GM18873 (cell line): ENCODE measurements around the gene SLC13A2.

Experiments
- ATAC-seq: cut with Tn5 transposase; IDR thresholded peaks from one replicate; pipeline ENCODE4 v1.9.1; 2021; ENCODE audit warnings: mild to moderate bottlenecking, moderate library complexity, moderate number of reproducible peaks; ENCODE audit not compliant: unreplicated experiment, low FRiP score

Gene SLC13A2

DNA sequence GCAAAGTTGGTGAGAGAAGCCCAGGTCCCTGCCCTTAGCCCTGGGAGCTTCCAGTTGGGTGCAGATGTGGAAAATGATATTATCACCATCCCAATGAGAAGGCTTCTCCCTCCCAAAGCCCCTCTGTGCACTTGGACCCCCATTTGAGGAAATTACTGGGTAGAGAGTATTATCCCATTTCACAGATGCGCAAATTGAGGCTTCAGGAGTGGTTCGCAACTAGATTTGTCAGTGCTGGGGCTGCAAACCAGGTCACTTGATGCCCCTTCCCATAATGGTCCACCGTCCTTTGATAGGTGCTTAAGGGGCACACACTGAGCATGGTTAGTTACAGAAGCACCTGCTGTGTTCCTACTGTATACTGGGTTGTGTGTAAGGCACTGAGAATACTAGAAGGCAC, 18.4 kb downstream of the SLC13A2 start:
- no peak for ATAC-seq

DNA sequence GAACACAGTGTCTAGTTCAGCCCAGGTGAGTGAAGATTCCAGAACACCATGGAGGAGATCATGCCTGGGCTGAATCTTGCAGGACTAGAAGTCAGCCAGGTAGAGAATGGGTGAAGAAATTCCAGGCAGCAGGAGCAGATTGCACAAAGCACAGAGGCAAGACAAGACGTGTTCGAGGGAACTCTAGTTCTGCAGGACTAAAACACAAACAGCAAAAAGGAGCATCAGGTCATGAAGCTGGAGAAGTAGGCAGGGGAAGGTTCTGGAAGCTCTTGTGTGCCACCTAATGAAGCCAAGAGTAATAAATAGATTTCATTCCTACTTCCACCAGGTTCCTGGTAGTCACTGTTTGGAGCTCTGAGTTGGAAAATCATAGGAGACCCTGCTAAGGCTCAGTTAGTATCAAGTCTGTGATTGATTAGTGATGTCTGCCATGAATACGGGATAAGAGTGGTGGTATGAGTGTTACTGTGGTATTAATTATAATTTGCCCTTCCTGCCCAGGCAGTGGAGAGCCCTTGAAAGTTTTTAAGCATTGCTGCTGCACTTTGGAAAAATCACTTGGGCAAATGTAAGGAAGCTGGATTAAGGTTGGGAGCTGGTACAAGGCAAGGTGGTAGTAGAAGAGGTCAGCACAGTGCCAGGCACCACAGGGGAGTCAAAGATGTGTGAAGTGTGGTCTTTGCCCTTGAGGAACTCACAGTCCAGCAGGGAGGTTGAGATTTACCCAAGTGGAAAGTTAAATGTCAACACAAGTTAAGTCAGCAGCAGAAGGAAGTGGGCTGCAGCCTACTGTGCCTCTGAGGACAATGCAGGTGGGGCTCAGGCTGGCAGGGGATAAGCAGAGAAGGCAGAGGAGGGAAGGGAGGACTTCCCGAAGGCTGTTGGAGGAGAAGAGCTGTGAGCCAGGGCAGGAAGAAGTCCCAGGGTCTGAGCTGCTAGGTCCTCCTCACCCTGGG, 19.2 kb downstream of the SLC13A2 start:
- ATAC-seq = no peak

GRCh38 chr17:28493460-28493859, 20.0 kb downstream of the SLC13A2 start:
- no peak for ATAC-seq

- peak; percentile 44 for ATAC-seq
Measured at GRCh38 chr17:28494445-28495188, 21.2 kb downstream of the SLC13A2 start.

GRCh38 chr17:28495635-28496034, 22.2 kb downstream of the SLC13A2 start:
- ATAC-seq = no peak

GRCh38 chr17:28497931-28498330, 24.5 kb downstream of the SLC13A2 start:
- no peak for ATAC-seq

DNA sequence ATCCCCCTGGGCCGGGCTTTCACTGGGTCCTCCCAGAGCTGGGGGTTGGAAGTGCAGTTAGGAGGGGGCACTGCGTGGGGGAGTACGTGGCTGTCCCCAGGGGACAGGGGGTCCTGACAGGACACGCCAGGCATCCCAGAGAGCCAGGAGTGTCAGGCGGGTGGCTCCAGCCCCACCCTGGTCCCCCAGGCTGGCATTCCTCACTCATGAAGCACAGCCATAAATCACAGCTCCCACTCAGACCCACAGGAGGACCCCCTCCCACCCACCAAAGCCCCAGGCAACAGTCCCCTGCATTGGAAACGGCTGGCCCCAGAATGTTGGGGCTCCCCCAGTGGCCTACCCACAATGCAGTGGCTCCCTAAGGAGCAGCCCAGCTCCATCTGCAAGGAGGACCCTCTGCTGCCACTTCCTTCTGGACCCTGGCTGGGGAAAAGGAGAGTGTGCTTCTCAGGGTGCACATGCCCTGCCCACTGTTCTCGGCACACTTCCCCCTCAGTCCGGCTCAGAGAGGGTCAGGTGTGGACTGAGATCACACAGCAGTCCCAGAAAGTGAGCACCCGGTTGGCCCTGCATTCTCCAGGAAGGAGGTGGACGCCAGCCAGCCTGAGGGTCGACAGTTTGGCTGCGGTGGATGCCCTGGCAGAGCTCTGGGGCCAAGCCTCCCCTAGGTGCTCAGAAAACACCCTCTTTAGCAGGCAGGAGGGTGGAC, 25.4 kb downstream of the SLC13A2 start:
- ATAC-seq = no peak

GRCh38 chr17:28499364-28499664, 25.9 kb downstream of the SLC13A2 start:
- no peak for ATAC-seq

GRCh38 chr17:28499684-28500357, 26.4 kb downstream of the SLC13A2 start:
- no peak for ATAC-seq

- no peak for ATAC-seq
Measured at GRCh38 chr17:28500712-28501379, 27.4 kb downstream of the SLC13A2 start.

- no peak for ATAC-seq
Measured at GRCh38 chr17:28501421-28502284, 28.2 kb downstream of the SLC13A2 start.

DNA sequence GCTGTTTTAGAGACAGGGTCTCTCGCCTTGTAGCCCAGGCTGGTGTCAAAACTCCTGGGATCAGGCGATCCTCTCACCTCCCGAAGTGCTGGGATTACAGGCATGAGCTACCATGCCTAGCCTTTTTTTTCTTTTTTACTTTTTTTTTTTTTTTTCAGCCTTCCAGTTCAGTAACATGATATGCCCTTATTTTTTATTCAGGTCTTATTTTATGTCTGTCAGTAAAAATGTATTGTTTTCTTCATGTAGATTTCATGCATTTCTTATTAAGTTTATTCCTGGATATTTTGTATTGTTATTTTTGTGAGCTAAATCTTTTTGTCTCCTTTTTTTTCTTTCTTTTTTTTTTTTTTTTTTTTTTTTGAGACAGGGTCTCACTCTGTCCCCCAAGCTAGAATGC, 30.0 kb downstream of the SLC13A2 start:
- ATAC-seq = no peak

GRCh38 chr17:28505986-28506665, 32.7 kb downstream of the SLC13A2 start, which contains the start of gene FOXN1:
Gene FOXN1 (plus strand): TSS chr17:28506348. CDS start chr17:28523970, 17,622 bp downstream.
- ATAC-seq = no peak

DNA sequence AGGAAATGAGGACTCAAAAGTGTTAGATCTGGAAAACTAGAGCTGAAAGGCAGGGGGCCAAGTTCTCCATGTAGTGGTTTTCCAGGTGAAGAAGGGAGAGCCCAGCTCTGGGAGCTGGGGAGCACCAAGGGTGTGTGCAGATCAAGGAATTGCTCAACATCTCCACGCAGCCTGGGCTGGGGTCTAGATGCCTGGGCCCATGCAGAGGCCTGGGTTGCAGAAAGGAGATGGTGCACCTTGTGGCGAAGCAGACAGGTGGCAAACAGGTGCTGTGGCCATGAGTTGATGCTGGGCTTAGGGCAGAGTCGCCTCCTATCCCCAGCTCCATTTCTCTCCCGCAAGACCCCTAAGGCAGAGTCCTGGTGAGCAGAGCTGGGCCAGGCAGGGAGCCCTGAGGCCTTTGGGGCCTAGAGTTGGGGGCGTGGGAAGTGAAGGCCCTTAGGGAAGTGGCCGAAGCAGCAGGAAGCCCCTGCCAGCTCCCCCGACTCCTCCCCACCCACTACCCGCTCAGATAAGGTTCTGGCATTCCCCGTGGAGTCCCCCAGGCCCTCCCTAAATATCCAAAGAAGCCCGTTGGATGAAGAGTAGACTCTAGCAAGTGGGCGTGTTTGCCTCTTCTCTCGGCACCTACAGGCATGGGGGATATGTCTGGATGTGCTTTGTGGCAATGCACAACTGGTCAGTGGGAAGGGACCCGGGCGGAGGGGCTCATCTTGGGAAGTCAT, 33.5 kb downstream of the SLC13A2 start:
- no peak for ATAC-seq

- no peak for ATAC-seq
Measured at GRCh38 chr17:28507567-28508203, 34.2 kb downstream of the SLC13A2 start.

- ATAC-seq = no peak
Measured at GRCh38 chr17:28508211-28508724, 34.8 kb downstream of the SLC13A2 start.

GRCh38 chr17:28509789-28510188, 36.3 kb downstream of the SLC13A2 start:
- ATAC-seq = no peak
